ENCODE data around the gene LPCAT1. TPM values are rescaled to one million over a fixed set of nuclear protein-coding genes. Genes with fewer than 3 reads are reported as not detected.
"Not testable (repeated sequence)": the region's sequence is repeated elsewhere in the genome, so short reads cannot be mapped to it uniquely, and the experiment has no call there.

The LPCAT1 gene
- total and polyA plus RNA-seq, 2 experiments from 2014 or later = 78.0 to 255 TPM

- no peak for TF ChIP-seq EZH2 (IDR thresholded peaks at IDR 0.05; ENCODE audit: low read depth, unreplicated experiment)
- TF ChIP-seq, protein P1, sequence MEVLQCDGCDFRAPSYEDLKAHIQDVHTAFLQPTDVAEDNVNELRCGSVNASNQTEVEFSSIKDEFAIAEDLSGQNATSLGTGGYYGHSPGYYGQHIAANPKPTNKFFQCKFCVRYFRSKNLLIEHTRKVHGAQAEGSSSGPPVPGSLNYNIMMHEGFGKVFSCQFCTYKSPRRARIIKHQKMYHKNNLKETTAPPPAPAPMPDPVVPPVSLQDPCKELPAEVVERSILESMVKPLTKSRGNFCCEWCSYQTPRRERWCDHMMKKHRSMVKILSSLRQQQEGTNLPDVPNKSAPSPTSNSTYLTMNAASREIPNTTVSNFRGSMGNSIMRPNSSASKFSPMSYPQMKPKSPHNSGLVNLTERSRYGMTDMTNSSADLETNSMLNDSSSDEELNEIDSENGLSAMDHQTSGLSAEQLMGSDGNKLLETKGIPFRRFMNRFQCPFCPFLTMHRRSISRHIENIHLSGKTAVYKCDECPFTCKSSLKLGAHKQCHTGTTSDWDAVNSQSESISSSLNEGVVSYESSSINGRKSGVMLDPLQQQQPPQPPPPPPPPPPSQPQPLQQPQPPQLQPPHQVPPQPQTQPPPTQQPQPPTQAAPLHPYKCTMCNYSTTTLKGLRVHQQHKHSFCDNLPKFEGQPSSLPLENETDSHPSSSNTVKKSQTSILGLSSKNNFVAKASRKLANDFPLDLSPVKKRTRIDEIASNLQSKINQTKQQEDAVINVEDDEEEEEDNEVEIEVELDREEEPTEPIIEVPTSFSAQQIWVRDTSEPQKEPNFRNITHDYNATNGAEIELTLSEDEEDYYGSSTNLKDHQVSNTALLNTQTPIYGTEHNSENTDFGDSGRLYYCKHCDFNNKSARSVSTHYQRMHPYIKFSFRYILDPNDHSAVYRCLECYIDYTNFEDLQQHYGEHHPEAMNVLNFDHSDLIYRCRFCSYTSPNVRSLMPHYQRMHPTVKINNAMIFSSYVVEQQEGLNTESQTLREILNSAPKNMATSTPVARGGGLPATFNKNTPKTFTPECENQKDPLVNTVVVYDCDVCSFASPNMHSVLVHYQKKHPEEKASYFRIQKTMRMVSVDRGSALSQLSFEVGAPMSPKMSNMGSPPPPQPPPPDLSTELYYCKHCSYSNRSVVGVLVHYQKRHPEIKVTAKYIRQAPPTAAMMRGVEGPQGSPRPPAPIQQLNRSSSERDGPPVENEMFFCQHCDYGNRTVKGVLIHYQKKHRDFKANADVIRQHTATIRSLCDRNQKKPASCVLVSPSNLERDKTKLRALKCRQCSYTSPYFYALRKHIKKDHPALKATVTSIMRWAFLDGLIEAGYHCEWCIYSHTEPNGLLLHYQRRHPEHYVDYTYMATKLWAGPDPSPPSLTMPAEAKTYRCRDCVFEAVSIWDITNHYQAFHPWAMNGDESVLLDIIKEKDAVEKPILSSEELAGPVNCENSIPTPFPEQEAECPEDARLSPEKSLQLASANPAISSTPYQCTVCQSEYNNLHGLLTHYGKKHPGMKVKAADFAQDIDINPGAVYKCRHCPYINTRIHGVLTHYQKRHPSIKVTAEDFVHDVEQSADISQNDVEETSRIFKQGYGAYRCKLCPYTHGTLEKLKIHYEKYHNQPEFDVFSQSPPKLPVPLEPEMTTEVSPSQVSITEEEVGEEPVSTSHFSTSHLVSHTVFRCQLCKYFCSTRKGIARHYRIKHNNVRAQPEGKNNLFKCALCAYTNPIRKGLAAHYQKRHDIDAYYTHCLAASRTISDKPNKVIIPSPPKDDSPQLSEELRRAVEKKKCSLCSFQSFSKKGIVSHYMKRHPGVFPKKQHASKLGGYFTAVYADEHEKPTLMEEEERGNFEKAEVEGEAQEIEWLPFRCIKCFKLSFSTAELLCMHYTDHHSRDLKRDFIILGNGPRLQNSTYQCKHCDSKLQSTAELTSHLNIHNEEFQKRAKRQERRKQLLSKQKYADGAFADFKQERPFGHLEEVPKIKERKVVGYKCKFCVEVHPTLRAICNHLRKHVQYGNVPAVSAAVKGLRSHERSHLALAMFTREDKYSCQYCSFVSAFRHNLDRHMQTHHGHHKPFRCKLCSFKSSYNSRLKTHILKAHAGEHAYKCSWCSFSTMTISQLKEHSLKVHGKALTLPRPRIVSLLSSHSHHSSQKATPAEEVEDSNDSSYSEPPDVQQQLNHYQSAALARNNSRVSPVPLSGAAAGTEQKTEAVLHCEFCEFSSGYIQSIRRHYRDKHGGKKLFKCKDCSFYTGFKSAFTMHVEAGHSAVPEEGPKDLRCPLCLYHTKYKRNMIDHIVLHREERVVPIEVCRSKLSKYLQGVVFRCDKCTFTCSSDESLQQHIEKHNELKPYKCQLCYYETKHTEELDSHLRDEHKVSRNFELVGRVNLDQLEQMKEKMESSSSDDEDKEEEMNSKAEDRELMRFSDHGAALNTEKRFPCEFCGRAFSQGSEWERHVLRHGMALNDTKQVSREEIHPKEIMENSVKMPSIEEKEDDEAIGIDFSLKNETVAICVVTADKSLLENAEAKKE (CRISPR knock-in tag; IDR thresholded peaks at IDR 0.05) = no peak
These were observed 47.4 kb downstream of the LPCAT1 start (continued) for GRCh38 chr5:1476181-1476966.

- not testable (repeated sequence) for H3K27me3 ChIP-seq (ENCODE audit: insufficient read depth); H3K4me3 Mint-ChIP-seq; ATAC-seq; H3K4me1 ChIP-seq (ENCODE audit: insufficient read depth); H3K4me2 ChIP-seq; H3K4me3 ChIP-seq; H3F3A ChIP-seq (replicated peaks; ENCODE audit: low read depth); H3K27ac Mint-ChIP-seq; H4K20me1 ChIP-seq (replicated peaks; ENCODE audit: insufficient read depth); H3K9me2 ChIP-seq (ENCODE audit: insufficient read depth); H3K27ac ChIP-seq (ENCODE audit: low read depth); DNase-seq (ENCODE audit: low spot score); H3K9me3 Mint-ChIP-seq; H3K4me1 Mint-ChIP-seq; H2AFZ ChIP-seq
- H3K79me2 ChIP-seq (replicated peaks; ENCODE audit: insufficient read depth) = peaks cover 11% of the 10 kb centered on the region; the same call in 1 of the 2 replicates
- peaks cover 28% of the 10 kb centered on the region for H3K36me3 ChIP-seq (ENCODE audit: insufficient read depth)
- H3K36me3 Mint-ChIP-seq (ENCODE audit: low read depth) = peaks cover 82% of the 10 kb centered on the region
- H3K27me3 Mint-ChIP-seq (ENCODE audit: insufficient read depth, low read depth, poor library complexity) = peaks cover 18% of the 10 kb centered on the region
These were observed 48.2 kb downstream of the LPCAT1 start for GRCh38 chr5:1475544-1475900.

All from GM23338 (cell line).